EL (cell line): ENCODE results near the gene NLRC5.

Experiments
- DNase-seq: peaks from one replicate; pipeline ENCODE4 v3.0.0-alpha.2; 2016

Gene NLRC5, protein sequence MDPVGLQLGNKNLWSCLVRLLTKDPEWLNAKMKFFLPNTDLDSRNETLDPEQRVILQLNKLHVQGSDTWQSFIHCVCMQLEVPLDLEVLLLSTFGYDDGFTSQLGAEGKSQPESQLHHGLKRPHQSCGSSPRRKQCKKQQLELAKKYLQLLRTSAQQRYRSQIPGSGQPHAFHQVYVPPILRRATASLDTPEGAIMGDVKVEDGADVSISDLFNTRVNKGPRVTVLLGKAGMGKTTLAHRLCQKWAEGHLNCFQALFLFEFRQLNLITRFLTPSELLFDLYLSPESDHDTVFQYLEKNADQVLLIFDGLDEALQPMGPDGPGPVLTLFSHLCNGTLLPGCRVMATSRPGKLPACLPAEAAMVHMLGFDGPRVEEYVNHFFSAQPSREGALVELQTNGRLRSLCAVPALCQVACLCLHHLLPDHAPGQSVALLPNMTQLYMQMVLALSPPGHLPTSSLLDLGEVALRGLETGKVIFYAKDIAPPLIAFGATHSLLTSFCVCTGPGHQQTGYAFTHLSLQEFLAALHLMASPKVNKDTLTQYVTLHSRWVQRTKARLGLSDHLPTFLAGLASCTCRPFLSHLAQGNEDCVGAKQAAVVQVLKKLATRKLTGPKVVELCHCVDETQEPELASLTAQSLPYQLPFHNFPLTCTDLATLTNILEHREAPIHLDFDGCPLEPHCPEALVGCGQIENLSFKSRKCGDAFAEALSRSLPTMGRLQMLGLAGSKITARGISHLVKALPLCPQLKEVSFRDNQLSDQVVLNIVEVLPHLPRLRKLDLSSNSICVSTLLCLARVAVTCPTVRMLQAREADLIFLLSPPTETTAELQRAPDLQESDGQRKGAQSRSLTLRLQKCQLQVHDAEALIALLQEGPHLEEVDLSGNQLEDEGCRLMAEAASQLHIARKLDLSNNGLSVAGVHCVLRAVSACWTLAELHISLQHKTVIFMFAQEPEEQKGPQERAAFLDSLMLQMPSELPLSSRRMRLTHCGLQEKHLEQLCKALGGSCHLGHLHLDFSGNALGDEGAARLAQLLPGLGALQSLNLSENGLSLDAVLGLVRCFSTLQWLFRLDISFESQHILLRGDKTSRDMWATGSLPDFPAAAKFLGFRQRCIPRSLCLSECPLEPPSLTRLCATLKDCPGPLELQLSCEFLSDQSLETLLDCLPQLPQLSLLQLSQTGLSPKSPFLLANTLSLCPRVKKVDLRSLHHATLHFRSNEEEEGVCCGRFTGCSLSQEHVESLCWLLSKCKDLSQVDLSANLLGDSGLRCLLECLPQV (N-terminal part only)

DNA sequence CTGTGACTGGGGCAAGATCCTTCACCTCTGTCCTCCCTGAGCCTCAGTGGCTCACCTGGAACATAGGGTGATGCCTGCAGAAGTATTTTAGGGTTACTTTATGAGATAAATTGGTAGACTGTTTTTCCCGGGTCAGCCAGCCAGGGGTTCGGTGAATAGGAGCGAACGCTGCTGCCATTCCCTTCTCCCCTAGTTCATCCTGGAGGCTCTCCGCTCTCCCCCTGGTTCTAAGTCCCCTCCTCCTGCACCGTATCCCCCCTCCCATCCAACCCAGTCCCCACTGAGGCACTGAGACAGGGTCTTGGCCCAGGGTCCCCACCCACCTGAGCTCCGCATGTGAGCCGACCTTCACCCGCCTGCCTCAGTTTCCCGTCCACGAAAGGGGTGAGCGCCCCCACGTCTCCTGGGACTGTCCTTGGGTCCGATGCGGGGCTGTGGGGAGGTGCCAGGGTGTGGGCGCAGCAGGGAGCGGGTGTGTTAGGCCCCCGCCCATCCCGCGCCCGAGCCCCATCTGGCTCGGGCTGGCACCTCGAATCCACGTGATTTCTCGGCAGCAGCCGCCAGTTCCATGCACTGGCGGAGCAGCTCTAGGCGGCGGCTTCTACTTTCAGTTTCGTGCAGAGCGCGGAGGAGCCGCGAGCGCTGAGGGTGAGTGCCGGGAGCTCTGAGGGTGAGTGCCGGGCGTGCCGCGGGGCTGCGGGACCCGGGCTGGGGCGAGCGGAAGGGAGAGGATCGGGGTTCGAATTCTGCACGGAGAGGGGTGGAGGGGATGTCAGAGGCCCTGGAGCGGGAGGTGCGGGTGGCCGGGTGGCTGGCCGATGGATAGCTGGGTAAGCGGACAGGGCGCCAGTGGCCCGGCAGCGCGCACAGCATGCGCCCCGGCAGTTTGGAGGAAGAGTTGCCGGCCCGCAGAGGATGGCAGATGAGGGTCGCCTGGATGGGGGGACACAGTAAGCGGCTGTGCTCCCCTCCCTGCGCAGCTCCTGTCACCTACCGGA is at the start of gene NLRC5:
NLRC5 (plus strand) TSS at position 610 of the 998 bp plus-strand sequence. CDS start 31,156 bp downstream, outside the sequence.
- DNase-seq, result peak; percentile 88

DNA sequence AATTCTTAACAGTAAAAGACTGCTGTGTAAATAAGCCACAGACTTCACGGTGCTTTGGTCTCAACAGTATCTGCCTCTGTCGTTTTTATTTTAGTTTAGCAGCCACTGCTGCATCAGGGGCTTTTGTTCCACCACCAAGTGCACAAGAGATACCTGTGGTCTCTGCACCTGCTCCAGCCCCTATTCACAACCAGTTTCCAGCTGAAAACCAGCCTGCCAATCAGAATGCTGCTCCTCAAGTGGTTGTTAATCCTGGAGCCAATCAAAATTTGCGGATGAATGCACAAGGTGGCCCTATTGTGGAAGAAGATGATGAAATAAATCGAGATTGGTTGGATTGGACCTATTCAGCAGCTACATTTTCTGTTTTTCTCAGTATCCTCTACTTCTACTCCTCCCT is 49.6 kb upstream of the NLRC5 start:
- DNase-seq, result no peak

GRCh38 chr16:56941092-56941491 is 48.3 kb upstream of the NLRC5 start:
- DNase-seq, result no peak

GRCh38 chr16:56941856-56942331 is 47.5 kb upstream of the NLRC5 start:
- DNase-seq, result no peak

DNA sequence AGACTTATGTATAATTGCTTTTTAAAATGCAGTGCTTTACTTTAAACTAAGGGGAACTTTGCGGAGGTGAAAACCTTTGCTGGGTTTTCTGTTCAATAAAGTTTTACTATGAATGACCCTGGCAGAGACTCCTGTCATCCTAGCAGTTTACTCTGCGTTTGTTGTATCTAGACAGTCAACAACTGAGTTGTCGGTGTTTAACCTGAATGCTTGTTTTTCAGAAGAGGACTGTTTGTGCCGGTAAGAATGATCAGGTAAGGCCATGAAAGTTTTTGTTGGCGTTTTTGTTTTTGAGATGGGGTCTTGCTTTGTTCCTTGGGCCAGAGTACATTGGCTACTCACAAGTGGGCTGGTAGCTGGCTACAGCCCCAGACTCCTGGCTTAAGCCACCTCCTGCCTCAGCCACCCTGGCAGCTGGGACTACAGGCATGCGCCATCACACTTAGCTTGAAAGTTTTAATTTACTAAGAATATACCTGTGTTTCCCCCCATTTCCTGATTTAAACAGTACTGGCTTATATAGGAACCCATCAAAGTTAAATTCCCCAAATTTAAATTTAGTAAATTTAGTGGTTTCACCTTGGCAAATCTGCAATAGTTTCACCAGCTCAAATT is 45.5 kb upstream of the NLRC5 start:
- no peak for DNase-seq

GRCh38 chr16:56944954-56945839 is 44.2 kb upstream of the NLRC5 start:
- peak; percentile 34 for DNase-seq

GRCh38 chr16:56945847-56946527 is 43.4 kb upstream of the NLRC5 start:
- no peak for DNase-seq

DNA sequence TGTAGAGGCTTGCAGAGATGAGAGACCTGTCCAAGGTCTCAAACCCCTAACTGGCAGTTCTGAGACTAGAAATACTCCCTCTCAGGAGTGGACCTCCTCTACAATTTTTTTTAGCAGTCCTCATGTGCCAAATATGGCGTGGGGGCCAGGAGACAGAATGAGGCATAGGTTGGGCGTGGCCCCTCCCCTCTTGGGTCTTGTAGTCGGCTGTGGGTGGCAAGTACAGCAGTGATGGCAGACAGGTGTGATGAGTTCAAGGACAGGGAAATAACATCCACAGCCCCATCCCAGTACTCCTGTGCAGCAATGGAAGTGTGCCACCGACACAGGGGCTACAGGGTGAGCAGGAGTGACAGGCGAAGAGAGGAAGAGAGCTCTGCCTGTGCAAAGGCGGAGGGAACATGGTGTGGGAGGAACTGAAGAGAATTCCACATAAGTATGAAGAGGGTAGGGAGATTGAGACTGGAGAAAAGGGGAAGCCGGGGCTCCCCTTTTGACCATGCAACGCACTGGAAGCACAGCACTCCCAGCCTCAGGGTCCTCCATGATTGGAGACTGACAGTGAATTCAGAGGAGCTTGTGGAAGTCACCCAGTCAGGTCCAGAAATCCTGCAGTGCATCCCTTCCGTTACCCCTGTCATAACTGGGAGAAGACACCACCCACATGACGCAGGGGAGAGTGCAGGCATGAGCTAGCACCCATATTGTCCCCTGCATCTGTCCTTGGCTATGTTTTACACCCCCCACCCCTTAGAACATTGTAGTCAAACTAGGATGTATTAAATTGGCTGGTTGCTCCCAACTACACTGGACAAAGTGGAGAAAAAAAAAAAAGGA is 42.4 kb upstream of the NLRC5 start:
- DNase-seq, result no peak

- no peak for DNase-seq
Measured at GRCh38 chr16:56947604-56947995, 41.8 kb upstream of the NLRC5 start.

GRCh38 chr16:56948234-56948633 is 41.1 kb upstream of the NLRC5 start:
- no peak for DNase-seq

DNA sequence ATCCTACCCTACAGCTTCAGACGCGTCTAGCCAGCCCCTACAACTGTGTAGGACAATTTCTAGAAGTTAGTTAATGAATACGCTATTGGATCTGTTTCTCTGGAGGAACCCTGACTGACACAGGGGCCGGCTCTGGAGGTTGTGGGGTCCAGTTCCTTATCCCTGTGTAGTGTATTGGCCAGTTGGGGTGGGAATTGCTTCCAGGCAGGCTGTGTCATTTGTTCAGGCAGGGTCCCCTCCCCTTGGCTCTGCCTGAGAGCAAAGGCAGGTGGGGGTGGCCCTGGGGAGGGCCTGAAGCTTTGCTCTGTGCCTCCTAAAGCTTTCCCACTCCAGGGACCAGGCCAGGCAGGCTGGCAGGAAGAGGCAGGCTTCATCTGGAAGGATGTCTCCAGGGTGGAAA is 39.3 kb upstream of the NLRC5 start:
- DNase-seq, result no peak

GRCh38 chr16:56950455-56950854 is 38.9 kb upstream of the NLRC5 start:
- no peak for DNase-seq

DNA sequence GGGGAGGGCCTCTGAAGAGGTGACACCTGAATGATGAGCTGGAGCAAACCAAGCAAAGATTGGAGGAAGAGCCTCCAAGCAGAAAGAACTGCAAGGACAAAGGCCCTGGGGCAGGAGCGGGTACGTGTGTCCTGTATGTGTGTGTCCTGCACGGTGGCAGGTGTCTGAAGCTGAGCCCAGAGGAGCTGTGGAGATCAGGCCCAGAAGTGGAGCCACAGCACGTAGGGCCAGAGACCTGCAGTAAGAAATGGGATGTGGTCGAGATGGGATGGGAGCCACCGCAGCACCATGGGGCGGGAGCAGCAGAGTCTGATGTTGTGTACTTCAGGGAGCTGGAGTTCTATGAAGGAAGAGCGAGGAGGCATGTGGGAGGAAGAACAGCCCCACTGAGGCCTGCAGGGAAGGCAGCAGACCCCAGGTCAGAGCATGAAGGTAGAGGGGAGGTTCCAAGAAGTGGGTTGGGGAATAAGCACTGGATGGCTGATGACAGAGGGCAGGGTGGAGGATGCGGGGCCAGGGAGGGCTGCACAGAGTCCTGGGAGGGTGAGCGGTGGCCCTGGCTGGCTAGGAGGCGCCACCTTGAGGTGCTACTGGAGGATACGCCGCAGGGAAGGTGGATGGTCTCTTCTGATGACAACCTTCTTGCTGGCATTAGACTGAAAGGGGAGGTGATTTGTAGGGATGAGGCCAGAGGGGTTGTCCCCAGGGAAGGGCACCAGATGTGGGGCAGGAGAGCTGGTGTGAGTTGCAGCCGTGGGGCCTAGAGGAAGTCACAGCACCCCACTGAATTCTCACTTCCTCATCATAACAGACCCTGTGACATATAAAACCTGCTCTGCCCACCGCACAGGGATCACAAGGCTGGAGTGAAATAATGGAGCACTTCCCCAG is 38.2 kb upstream of the NLRC5 start:
- DNase-seq, result peak; percentile 61

DNA sequence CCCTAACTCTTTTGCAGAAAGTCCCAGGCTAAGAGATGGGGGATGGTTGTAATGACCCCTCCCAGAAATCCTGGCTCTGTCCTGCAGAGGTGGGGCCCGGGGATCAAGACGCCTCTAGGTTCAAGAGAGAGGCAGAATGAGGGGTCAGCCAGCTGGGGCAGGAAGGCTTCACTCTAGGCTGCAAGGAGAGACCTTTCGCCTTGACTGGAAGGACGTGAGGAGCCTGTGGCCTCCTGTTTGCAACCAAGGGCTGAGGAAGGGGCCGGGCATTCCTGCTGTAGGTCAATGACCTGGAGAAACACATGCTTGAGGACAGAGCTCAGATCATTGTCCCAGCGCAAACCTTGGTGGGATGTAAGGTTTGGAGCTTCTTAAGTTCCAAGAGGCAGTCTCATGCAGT is 36.4 kb upstream of the NLRC5 start:
- no peak for DNase-seq

- DNase-seq, result no peak
Measured at GRCh38 chr16:56956076-56956475, 33.3 kb upstream of the NLRC5 start.

GRCh38 chr16:56956756-56957155 is 32.6 kb upstream of the NLRC5 start:
- no peak for DNase-seq

GRCh38 chr16:56960681-56961281 is 28.6 kb upstream of the NLRC5 start:
- peak; percentile 53 for DNase-seq
